HG03575 (cell line): ENCODE results near the gene ZNF346.
"Not testable (repeated sequence)": the region's sequence is repeated elsewhere in the genome, so short reads cannot be mapped to it uniquely, and the experiment has no call there.

Source experiments
- ATAC-seq: cut with Tn5 transposase; IDR thresholded peaks from one replicate; pipeline ENCODE4 v1.9.1; 2021; ENCODE audit not compliant: unreplicated experiment, insufficient number of reproducible peaks, low FRiP score; ENCODE audit errors: extremely low read depth

ZNF346 gene, protein sequence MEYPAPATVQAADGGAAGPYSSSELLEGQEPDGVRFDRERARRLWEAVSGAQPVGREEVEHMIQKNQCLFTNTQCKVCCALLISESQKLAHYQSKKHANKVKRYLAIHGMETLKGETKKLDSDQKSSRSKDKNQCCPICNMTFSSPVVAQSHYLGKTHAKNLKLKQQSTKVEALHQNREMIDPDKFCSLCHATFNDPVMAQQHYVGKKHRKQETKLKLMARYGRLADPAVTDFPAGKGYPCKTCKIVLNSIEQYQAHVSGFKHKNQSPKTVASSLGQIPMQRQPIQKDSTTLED

DNA sequence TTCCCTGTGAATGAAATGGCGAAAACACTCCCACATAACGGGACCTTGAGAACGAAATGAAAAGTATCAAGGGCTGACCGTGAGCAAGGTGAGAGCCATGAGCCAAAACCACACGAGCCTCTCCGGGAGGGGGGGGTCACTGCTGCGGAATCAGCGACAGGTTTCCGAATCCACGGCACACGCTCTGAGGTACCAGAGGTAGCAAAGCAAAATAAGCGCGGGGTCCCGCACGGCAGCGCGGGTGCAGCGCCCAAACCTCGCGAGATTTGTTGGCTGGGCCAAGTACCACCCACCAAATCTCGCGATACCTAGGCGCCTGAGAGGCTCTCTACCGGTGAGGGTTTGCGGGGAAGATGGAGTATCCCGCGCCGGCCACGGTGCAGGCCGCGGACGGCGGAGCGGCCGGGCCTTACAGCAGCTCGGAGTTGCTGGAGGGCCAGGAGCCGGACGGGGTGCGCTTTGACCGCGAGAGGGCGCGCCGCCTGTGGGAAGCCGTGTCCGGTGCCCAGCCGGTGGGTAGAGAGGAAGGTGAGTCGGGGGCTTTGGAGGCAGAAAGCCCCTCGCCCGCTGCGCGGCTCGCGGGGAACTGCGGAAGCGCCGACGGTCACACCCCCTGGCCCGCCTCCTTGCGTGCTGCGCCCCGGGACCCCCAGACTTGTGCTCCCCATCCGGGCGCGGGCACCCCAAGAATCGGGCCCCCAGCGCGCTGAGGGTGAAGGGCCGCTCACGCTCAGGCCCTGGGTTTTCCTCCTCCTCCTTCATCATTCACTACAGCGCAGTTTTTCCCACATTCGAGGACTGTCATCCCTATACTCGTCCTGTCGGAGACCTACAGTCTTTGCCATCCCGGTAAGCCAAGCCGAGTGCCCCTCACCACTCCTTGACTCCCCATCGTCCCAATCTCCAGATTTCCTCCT, at the start of gene ZNF346:
ZNF346 (plus strand) TSS at position 311 of the 917 bp plus-strand sequence; CDS start at position 354, 43 bp downstream.
- ATAC-seq, result no peak

DNA sequence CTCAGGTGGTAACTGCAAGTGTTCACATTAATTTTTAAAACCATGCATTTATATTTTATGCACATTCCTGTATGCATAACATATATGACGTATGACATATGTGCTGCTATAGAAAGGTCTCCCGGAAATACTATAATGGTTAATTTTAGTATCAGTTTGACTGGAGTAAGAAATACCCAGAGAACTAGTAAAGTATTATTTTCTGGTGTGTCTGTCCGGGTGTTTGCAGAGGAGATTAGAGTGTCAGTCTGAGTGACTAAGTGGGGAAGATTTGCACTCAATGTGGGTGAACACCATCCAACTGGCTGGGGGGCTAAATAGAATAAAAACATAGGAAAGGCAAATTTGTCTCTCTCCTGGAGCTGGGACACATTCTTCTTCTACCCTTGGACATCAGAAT, 42.8 kb upstream of the ZNF346 start:
- no peak for ATAC-seq

DNA sequence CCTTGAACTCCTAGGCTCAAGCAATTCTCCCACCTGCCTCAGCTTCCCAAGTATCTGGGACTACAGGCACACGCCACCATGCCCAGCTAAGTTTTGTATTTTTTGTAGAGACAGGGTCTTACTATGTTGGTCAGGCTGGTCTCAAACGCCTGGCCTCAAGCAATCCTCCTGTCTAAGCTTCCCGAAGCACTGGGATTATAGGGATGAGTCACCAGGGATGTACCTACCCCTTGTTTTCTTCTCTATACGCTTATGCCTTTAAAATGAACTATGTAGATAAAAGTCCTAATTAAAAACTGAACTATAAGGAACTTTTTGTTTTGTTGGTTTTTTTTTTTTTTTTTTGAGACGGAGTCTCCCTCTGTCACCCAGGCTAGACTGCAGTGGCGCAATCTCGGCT, 41.7 kb upstream of the ZNF346 start:
- ATAC-seq, result no peak

DNA sequence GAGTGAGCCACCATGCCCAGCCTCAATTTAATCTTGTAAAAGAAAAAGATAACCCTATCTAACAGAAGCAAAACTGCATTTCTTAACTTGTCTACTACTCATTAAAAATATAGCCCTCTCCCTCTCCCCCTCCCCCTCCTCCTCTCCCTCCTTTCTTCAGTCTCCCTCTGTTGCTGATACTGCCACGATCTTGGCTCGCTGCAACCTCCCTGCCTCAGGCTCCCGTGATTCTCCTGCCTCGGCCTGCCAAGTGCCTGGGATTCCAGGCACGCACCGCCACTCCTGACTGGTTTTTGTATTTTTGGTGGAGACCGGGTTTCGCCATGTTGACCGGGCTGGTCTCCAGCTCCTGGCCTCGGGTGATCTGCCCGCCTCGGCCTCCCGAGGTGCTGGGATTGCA, 39.4 kb upstream of the ZNF346 start:
- ATAC-seq, result not testable (repeated sequence)

DNA sequence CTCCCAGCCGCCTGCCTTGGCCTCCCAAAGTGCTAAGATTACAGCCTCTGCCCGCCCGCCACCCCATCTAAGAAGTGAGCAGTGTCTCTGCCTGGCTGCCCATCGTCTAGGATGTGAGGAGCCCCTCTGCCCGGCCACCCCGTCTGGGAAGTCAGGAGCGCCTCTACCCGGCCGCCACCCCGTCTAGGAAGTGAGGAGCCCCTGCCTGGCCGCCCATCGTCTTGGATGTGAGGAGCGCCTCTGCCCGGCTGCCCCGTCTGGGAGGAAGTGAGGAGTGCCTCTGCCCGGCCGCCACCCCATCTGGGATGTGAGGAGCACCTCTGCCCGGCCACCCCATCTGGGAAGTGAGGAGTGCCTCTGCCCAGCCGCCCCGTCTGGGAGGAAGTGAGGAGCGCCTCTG, 38.9 kb upstream of the ZNF346 start:
- ATAC-seq, result not testable (repeated sequence)

DNA sequence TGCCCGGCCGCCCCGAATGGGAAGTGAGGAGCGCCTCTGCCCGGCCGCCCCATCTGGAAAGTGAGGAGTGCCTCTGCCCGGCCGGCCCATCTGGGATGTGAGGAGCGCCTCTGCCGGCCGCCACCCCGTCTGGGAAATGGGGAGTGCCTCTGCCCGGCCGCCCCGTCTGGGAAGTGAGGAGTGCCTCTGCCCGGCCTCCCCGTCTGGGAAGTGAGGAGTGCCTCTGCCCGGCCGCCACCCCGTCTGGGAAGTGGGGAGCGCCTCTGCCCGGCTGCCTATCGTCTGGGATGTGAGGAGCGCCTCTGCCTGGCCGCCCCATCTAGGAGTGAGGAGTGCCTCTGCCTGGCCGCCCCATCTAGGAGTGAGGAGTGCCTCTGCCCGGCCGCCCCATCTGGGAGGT, 38.3 kb upstream of the ZNF346 start:
- ATAC-seq, result not testable (repeated sequence)

DNA sequence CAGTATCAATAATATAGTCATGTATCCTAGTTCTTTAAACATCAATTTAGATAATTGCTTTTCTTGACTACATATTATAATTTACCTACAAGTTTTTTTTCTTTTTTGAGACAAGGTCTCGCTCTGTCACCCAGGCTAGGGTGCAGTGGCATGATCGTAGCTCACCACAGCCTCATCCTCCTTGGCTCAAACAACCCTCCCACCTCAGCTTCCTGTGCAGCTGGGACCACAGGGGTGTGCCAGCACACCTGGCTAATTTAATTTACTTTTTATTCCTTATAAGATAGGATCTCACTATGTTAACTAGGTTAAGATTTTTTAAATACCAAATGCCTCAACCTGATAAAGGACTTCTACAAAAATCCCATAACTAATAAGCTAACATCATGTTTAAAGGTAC, 37.0 kb upstream of the ZNF346 start:
- ATAC-seq, result no peak

DNA sequence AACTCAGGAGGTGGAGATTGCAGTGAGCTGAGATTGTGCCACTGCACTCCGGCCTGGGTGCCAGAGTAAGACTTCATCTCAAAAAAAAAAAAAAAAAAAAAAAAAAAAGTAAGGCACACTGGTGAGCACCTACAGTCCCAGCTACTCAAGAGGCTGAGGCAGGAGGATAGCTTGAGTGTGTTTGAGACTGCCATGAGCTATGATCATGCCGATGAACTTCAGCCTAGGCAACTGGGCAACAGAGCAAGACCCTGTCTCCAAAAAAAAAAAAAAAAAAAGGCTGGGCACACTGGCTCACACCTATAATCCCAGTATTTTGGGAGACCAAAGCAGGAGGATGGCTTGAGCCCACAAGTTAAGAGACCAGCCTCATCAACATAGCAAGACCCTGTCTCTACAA, 36.2 kb upstream of the ZNF346 start:
- ATAC-seq, result no peak

DNA sequence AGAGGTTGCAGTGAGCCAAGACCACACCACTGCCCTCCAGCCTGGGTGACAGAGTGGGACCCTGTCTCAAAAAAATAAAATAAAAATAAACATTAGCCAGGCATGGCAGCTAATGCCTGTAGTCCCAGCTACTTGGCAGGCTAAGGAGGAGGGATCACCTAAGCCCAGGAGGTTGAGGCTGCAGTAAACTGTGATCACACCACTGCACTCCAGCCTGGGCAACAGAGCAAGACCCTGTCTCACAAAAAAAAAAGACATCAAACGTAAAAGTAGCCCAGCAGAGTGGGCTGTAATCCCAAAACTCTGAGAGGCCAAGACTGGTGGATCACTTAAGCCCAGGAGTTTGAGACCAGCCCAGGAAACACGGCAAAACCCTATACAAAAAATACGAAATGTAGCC, 34.9 kb upstream of the ZNF346 start:
- no peak for ATAC-seq

DNA sequence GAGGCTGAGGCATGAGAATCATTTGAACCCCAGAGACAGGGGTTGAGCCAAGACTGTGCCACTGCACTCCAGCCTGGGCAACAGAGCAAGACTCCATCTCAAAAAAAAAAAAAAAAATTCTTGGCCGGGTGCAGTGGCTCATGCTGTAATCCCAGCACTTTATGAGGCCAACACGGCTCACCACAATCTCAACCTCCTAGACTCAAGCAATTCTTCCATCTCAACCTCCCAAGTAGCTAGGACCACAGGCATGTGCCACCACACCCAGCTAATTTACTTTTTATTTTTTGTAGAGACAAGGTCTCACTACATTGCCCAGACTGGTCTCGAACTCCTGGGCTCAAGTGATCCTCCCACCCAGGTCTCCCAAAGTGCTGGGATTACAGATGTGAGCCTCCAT, 29.4 kb upstream of the ZNF346 start:
- not testable (repeated sequence) for ATAC-seq

DNA sequence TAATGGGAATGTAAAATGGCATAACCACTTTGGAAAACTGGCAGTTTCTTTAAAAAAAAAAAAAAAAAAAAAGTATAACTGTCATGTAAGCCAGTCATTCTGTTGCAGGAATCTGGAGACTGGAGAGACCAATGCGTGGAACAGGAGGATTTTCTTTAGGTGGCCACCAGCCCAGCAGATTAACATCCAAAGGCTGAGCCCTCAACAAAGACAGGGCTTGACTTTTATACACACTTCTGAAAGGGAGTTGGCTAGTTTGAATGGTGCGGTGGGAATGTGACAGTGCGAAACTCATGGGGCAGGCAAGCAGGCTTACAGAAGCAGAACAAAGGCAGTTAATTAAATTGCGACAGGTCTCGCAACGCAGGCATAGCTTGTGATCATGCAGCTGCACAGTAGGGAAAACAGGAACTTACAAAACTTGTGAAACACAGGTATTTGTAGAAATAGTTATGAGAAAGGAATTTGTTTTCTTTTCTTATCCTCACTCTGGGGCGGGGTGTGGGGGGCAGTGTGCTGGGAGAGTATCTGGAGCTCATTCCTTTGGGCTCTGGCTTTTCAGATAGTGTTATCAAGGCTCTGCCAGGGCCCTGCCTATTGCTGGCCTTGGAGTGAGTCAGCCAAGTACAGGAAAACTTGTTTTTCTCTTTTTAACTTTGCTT, 27.9 kb upstream of the ZNF346 start:
- no peak for ATAC-seq

DNA sequence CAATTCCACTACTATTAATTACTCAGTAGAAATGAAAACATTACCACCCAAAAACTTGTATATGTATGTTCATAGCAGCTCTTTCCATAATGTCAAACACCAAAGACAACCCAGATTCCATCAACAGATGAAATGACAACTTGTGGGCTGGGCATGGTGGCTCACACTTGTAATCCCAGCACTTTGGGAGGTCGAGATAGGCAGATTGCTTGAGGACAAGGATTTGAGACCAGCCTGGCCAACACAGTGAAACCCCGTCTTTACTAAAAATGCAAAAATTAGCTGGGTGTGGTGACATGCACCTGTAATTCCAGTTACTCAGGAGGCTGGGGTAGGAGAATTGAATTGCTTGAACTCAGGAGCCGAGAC, 27.4 kb upstream of the ZNF346 start:
- no peak for ATAC-seq

DNA sequence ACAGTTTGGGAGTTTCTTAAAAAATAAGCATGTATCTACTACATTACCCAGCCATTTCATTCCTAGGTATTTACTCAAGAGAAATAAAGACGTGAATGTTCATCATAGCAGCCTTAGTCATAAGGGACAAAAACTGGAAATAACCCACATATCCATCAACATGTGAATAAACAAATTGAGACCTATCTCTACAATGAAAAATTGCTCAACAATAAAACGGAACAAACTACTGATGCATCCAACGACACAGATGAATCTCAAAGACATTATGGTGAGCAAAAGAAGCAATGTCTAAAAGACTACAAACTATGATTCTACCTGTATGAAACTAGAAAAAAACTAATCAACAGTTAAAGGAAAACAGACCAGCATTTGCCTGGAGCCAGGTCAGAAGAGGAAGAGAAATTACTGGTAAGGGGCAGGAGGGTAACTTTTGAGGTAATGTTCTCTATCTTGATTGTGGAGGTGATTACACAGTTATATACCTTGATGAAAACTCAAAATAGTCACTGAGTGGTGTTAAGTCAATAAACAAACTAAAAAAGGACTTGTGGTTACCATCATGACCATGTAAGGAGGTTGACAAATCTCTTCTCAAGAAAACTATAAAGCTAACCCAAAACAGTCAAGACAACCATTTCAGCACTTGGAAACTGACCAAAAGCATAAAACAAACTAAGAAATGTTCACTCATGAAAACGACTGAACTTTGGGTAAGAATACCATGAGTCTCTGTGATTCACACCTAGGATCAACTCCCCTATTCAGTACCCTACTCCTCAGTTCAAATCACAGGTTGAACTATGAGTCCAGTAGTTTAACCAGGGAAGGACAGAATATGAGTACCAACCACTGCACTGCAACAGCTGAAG, 26.4 kb upstream of the ZNF346 start:
- ATAC-seq, result no peak

DNA sequence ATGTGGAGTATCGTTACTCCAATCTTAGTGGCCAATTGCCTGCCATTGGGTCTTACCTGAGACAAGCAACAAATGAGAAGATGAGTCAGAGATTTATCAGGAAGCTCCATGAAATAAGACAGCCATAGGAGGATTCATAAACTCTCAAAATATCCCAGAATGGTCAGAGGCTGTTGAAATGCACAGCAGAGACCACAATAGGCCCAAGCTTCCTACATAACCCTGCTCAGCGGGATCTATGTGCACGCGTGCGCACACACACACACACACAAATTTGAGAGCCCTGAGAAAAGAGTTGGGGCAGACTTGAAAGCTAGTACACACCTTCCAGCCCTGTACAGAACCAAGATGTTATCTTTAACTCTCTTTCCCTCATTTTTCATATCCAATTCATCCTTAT, 25.7 kb upstream of the ZNF346 start:
- no peak for ATAC-seq

DNA sequence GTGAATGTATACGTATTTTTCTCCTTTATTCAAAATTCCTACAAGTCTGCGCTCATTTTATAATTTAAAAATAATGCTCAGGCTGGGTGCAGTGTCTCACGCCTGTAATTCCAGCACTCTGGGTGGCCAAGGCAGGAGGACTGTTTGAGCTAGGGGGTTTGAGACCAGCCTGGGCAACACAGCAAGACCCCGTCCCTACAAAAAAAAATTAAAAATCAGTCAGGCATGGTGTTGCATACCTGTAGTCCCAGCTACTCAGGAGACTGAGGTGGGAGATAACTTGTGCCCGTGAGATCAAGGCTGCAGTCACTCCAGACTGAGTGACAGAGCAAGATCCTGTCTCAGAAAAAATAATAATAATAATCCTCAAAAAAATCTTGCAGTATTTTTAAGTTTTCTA, 23.7 kb upstream of the ZNF346 start:
- ATAC-seq, result no peak

DNA sequence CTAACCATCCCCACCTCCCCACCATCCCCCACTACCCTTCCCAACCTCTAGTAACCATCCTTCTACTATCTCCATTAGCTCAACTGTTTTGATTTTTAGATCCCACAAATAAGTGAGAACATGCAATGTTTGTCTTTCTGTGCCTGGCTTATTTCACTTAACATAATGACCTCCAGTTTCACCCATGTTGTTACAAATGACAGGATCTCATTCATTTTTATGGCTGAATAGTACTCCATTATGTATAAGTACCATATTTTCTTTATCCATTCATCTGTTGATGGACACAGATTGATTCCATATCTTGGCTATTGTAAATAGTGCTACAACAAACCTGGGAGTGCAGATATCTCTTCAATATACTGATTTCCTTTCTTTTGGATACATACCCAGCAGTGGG, 23.0 kb upstream of the ZNF346 start:
- ATAC-seq, result not testable (repeated sequence)

DNA sequence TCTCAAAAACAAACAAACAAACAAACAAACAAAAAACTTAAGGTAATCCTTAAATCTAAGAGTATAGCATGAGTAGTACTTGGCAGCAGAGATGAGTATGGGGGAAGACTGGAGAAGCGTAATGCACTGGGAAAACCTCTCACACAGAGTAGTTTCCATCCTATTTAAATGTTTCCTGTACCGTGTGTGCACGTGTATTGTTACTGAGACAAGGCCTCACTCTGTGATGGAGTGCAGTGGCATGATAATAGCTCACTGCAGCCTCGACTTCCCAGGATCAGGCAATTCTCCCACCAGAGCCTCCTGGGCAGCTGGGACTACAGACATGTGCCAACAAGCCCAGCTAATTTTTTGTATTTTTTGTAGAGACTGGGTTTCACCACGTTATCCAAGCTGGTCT, 18.8 kb upstream of the ZNF346 start:
- ATAC-seq, result no peak

DNA sequence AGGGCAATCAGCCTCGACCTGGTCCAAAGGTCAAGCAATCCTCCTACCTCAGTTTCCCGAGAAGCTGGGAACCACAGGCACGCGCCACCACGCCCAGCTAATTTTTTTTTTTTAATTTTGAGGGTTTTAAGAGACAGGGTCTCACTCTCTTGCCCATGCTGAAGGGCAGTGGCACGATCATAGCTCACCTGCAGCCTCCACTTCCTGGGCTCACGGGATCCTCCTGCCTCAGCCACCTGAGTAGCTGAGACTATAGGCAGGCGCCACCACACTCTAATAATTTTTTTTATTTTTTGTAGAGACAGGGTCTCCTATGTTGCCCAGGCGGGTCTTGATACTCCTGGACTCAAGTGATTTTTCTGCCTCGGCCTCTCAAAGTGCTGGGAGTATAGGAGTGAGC, 17.5 kb upstream of the ZNF346 start:
- ATAC-seq, result no peak
